ENCODE measurements around the gene WNK2.

Gene WNK2

GRCh38 chr9:93218671-93219420 is 34.9 kb downstream of the WNK2 start:
- DNase-seq (ENCODE audit: low spot score) = no peak

- no peak for DNase-seq (ENCODE audit: low spot score)
Measured at GRCh38 chr9:93219692-93220091, 35.8 kb downstream of the WNK2 start.

GRCh38 chr9:93220627-93221026 is 36.7 kb downstream of the WNK2 start:
- DNase-seq (ENCODE audit: low spot score) = no peak

- DNase-seq (ENCODE audit: low spot score) = no peak
Measured at GRCh38 chr9:93221044-93221443, 37.1 kb downstream of the WNK2 start.

GRCh38 chr9:93222890-93223259 is 38.9 kb downstream of the WNK2 start:
- no peak for DNase-seq (ENCODE audit: low spot score)

GRCh38 chr9:93223260-93224180 is 39.6 kb downstream of the WNK2 start:
- peak; percentile 76 for DNase-seq (ENCODE audit: low spot score)

GRCh38 chr9:93224591-93224990 is 40.7 kb downstream of the WNK2 start:
- DNase-seq (ENCODE audit: low spot score) = no peak

- no peak for DNase-seq (ENCODE audit: low spot score)
Measured at GRCh38 chr9:93225417-93225816, 41.5 kb downstream of the WNK2 start.

GRCh38 chr9:93225892-93226291 is 42.0 kb downstream of the WNK2 start:
- DNase-seq (ENCODE audit: low spot score) = no peak

- DNase-seq (ENCODE audit: low spot score) = no peak
Measured at GRCh38 chr9:93226819-93227218, 42.9 kb downstream of the WNK2 start.

- DNase-seq (ENCODE audit: low spot score) = no peak
Measured at GRCh38 chr9:93228030-93228429, 44.1 kb downstream of the WNK2 start.

GRCh38 chr9:93228453-93228852 is 44.5 kb downstream of the WNK2 start:
- no peak for DNase-seq (ENCODE audit: low spot score)

GRCh38 chr9:93229636-93230035 is 45.7 kb downstream of the WNK2 start:
- DNase-seq (ENCODE audit: low spot score) = no peak

GRCh38 chr9:93230185-93230584 is 46.2 kb downstream of the WNK2 start:
- DNase-seq (ENCODE audit: low spot score) = no peak

- DNase-seq (ENCODE audit: low spot score) = no peak
Measured at GRCh38 chr9:93230601-93231000, 46.7 kb downstream of the WNK2 start.

GRCh38 chr9:93231121-93231694 is 47.3 kb downstream of the WNK2 start:
- DNase-seq (ENCODE audit: low spot score) = no peak

GRCh38 chr9:93231716-93232115 is 47.8 kb downstream of the WNK2 start:
- DNase-seq (ENCODE audit: low spot score) = no peak

- no peak for DNase-seq (ENCODE audit: low spot score)
Measured at GRCh38 chr9:93232388-93232960, 48.5 kb downstream of the WNK2 start.

GRCh38 chr9:93233033-93233432 is 49.1 kb downstream of the WNK2 start:
- DNase-seq (ENCODE audit: low spot score) = no peak

- no peak for DNase-seq (ENCODE audit: low spot score)
Measured at GRCh38 chr9:93234600-93234999, 50.7 kb downstream of the WNK2 start.

- DNase-seq (ENCODE audit: low spot score) = no peak
Measured at GRCh38 chr9:93235300-93235960, 51.5 kb downstream of the WNK2 start.
